Thyroid gland (tissue), 4 donors: ENCODE results near the gene ZBP1.

Experiments
- POLR2A ChIP-seq, 2 donors: fragments of 450-650 bp; IDR thresholded peaks; one replicate each; pipeline ENCODE4 v1.6.1; 2017; ENCODE audit warnings: antibody characterized with exemption in 2 of 2, mild to moderate bottlenecking in 2 of 2, moderate library complexity in 1 of 2
- TF ChIP-seq, protein P1 (sequence below), 6 experiments: fragments of 200-600 bp in 3 of 6; fragments of 450-650 bp in 3 of 6; sonication (generic) in 3 of 6; IDR thresholded peaks; one replicate each; pipeline ENCODE4 v1.5.1; 2016 to 2019; ENCODE audit warnings: antibody characterized with exemption in 6 of 6, mild to moderate bottlenecking in 2 of 6, inconsistent platforms in 1 of 6, moderate library complexity in 1 of 6

GRCh38 chr20:57562541-57563465 is 57.4 kb downstream of the ZBP1 start:
- TF ChIP-seq, protein P1, sequence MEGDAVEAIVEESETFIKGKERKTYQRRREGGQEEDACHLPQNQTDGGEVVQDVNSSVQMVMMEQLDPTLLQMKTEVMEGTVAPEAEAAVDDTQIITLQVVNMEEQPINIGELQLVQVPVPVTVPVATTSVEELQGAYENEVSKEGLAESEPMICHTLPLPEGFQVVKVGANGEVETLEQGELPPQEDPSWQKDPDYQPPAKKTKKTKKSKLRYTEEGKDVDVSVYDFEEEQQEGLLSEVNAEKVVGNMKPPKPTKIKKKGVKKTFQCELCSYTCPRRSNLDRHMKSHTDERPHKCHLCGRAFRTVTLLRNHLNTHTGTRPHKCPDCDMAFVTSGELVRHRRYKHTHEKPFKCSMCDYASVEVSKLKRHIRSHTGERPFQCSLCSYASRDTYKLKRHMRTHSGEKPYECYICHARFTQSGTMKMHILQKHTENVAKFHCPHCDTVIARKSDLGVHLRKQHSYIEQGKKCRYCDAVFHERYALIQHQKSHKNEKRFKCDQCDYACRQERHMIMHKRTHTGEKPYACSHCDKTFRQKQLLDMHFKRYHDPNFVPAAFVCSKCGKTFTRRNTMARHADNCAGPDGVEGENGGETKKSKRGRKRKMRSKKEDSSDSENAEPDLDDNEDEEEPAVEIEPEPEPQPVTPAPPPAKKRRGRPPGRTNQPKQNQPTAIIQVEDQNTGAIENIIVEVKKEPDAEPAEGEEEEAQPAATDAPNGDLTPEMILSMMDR (IDR thresholded peaks at IDR 0.05), result no peak
- TF ChIP-seq POLR2A (IDR thresholded peaks at IDR 0.05), result no peak
